HepG2 (cell line): ENCODE results near the gene DOK1. TPM values are rescaled to one million over a fixed set of nuclear protein-coding genes. Genes with fewer than 3 reads are reported as not detected.

ENCODE experiments used
- CHCHD3 ChIP-seq: sonication (generic); formaldehyde crosslinking; IDR thresholded peaks from 2 replicates; pipeline ENCODE4 v1.8.0; 2022; ENCODE audit warnings: mild to moderate bottlenecking, missing genetic modification reagents, moderate library complexity
- DR1 ChIP-seq: sonication (generic); formaldehyde crosslinking; IDR thresholded peaks from 2 replicates; pipeline ENCODE4 v1.8.0; 2021; ENCODE audit warnings: mild to moderate bottlenecking, missing genetic modification reagents, inconsistent platforms
- GTF2F1 ChIP-seq: fragments of 150-350 bp; IDR thresholded peaks from 2 replicates; pipeline ENCODE4 v1.6.1; 2014; ENCODE audit warnings: low read length
- ISX ChIP-seq: sonication (generic); formaldehyde crosslinking; conservative IDR thresholded peaks from 2 replicates; pipeline ENCODE4 v1.5.0; 2020; ENCODE audit warnings: missing genetic modification reagents
- JUN ChIP-seq: sonication (generic); formaldehyde crosslinking; IDR thresholded peaks from 2 replicates; pipeline ENCODE4 v1.4.0; 2020; ENCODE audit warnings: mild to moderate bottlenecking, missing genetic modification reagents
- MAFF ChIP-seq: IDR thresholded peaks from 2 replicates; pipeline ENCODE4 v1.6.1; 2011; ENCODE audit warnings: low read depth, low read length, improper control_type of control experiment
- NRL ChIP-seq: sonication (generic); formaldehyde crosslinking; IDR thresholded peaks from 2 replicates; pipeline ENCODE4 v1.5.0; 2020; ENCODE audit warnings: missing genetic modification reagents, mild to moderate bottlenecking, moderate library complexity, borderline replicate concordance
- PHF8 ChIP-seq: sonication (generic); formaldehyde crosslinking; IDR thresholded peaks from 2 replicates; pipeline ENCODE4 v1.5.0; 2020; ENCODE audit warnings: missing genetic modification reagents
- POLR2AphosphoS2 ChIP-seq: IDR thresholded peaks from 2 replicates; pipeline ENCODE4 v1.6.1; 2011; ENCODE audit warnings: low read depth, low read length, improper control_type of control experiment
- RFX5 ChIP-seq: IDR thresholded peaks from 2 replicates; pipeline ENCODE4 v1.6.1; 2011; ENCODE audit warnings: low read depth, low read length, improper control_type of control experiment
- RFXAP ChIP-seq: sonication (generic); formaldehyde crosslinking; IDR thresholded peaks from 2 replicates; pipeline ENCODE4 v1.4.0; 2020; ENCODE audit warnings: missing genetic modification reagents, borderline replicate concordance
- RNF2 ChIP-seq: fragments of 450-650 bp; conservative IDR thresholded peaks from 2 replicates; pipeline ENCODE4 v1.6.1; 2016; ENCODE audit warnings: low read depth
- SIN3A ChIP-seq: IDR thresholded peaks from 2 replicates; pipeline ENCODE4 v1.6.1; 2011; ENCODE audit warnings: low read depth, mild to moderate bottlenecking, control low read depth, low read length, borderline replicate concordance
- SMARCC2 ChIP-seq: fragments of 450-650 bp; IDR thresholded peaks from 2 replicates; pipeline ENCODE4 v1.6.1; 2017; ENCODE audit warnings: antibody characterized with exemption, mild to moderate bottlenecking
- TBP ChIP-seq: sonication (generic); formaldehyde crosslinking; IDR thresholded peaks from 2 replicates; pipeline ENCODE4 v1.5.0; 2020; ENCODE audit warnings: missing genetic modification reagents
- TOE1 ChIP-seq: sonication (generic); formaldehyde crosslinking; IDR thresholded peaks from 2 replicates; pipeline ENCODE4 v1.4.0; 2020; ENCODE audit warnings: mild to moderate bottlenecking, missing genetic modification reagents
- TOPORS ChIP-seq: sonication (generic); formaldehyde crosslinking; IDR thresholded peaks from 2 replicates; pipeline ENCODE4 v1.8.0; 2023; ENCODE audit warnings: mild to moderate bottlenecking, missing genetic modification reagents
- TRIM24 ChIP-seq: sonication (generic); formaldehyde crosslinking; IDR thresholded peaks from 2 replicates; pipeline ENCODE4 v1.8.0; 2022; ENCODE audit warnings: mild to moderate bottlenecking, missing genetic modification reagents
- WIZ ChIP-seq: sonication (generic); formaldehyde crosslinking; IDR thresholded peaks from 2 replicates; pipeline ENCODE4 v1.5.1; 2020; ENCODE audit warnings: mild to moderate bottlenecking, missing genetic modification reagents
- ZBTB1 ChIP-seq: sonication (generic); formaldehyde crosslinking; IDR thresholded peaks from 2 replicates; pipeline ENCODE4 v1.4.0; 2020; ENCODE audit warnings: missing genetic modification reagents, borderline replicate concordance
- ZFP62 ChIP-seq: sonication (generic); formaldehyde crosslinking; IDR thresholded peaks from 2 replicates; pipeline ENCODE4 v1.4.0; 2020; ENCODE audit warnings: missing genetic modification reagents
- ZFP90 ChIP-seq: sonication (generic); formaldehyde crosslinking; IDR thresholded peaks from 2 replicates; pipeline ENCODE4 v1.8.0; 2022; ENCODE audit warnings: missing genetic modification reagents, mild to moderate bottlenecking, inconsistent platforms, borderline replicate concordance
- ZFY ChIP-seq: sonication (generic); formaldehyde crosslinking; IDR thresholded peaks from 2 replicates; pipeline ENCODE4 v1.4.0; 2020; ENCODE audit warnings: missing genetic modification reagents
- ZNF333 ChIP-seq: sonication (generic); formaldehyde crosslinking; IDR thresholded peaks from 2 replicates; pipeline ENCODE4 v1.4.0; 2020; ENCODE audit warnings: mild to moderate bottlenecking, missing genetic modification reagents, borderline replicate concordance
- ZNF44 ChIP-seq: sonication (generic); formaldehyde crosslinking; IDR thresholded peaks from 2 replicates; pipeline ENCODE4 v1.5.1; 2020; ENCODE audit warnings: mild to moderate bottlenecking, missing genetic modification reagents
- polyA plus RNA-seq, 8 experiments: library from polyadenylated mRNA; depleted of rRNA in 3 of 8; stranded (reverse) in 7 of 8; unstranded in 1 of 8; fragments of >200 nt; fragmentation: Illumina TruSeq in 4 of 8; extraction: Trizol in 4 of 8; gene quantifications; 2 replicates each; pipeline versions ENCODE4 v1.2.1 to v1.2.3, GENCODE V29; 2011 to 2016; ENCODE audit warnings: low read depth in 4 of 8, missing spikeins in 1 of 8, mixed read lengths in 1 of 8; ENCODE audit not compliant: insufficient read depth in 1 of 8
- total RNA-seq, 5 experiments: library from RNA; depleted of rRNA; stranded (reverse); fragments of >200 nt; fragmentation: Illumina TruSeq; extraction: Trizol; gene quantifications; 2 replicates each; pipeline ENCODE4 v1.2.3, GENCODE V29; 2016; ENCODE audit warnings: low read depth in 1 of 5
- TF ChIP-seq, protein P1 (sequence below): IDR thresholded peaks from 2 replicates; pipeline ENCODE4 v1.6.1; 2016
- TF ChIP-seq, protein P2 (sequence below): sonication (generic); formaldehyde crosslinking; IDR thresholded peaks from 2 replicates; pipeline ENCODE4 v1.8.1; 2023; ENCODE audit warnings: missing genetic modification reagents, inconsistent platforms, borderline replicate concordance
- TF ChIP-seq, protein P3 (sequence below): sonication (generic); formaldehyde crosslinking; IDR thresholded peaks from 2 replicates; pipeline ENCODE4 v1.5.1; 2020; ENCODE audit warnings: mild to moderate bottlenecking, moderate library complexity, missing genetic modification reagents

DOK1 gene
- total and polyA plus RNA-seq, 2 of the 13 experiments (the other 11 are each of a cell fraction or from before 2014, with no cell fraction given): 0.53 to 0.74 TPM

DNA sequence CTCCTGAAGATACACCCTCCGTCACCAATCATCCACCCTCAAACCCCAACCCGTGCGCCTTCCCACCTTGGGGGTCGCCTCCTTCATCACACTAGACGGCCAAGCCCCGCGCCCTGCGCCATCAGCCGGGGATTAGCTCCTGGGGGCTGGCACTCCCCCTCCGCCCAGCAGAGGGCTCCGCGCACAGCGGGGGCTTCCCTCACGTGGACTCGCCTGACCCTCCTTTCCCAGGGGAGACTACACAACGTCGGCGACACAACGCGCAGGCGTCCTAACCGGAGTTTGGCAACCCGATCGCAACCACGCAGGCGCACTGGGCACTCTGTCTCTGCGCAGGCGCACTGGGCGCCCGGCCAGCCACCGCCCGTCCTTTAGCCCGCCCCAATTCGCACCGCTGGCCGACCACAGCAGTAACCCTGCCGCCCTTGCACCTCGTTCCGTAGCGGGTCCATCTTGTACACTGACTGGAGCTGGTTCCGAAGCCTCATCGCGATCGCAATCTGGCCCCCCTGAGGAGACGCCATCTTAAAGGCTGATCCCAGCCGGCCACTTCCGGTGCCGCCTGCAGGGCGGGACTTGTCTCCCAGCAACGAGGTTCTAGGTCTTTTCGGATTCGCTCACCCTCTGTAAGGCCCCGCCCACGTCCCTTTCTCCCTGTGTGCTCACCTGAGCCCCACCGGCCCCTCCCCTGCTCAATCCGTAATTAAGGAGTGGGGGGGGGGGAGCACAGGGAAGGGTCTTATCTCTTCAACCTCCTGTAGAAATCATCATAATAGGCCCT, 47.2 kb upstream of the DOK1 start, which contains the start of gene PCGF1 (continued):
- TF ChIP-seq GTF2F1 (no peak), TRIM24 (CRISPR knock-in tag) (no peak), RFXAP (peak; percentile 95), ZNF333 (CRISPR knock-in tag) (peak; percentile 28; the same call in 1 of the 2 replicates), PHF8 (CRISPR knock-in tag) (peak; percentile 90), RNF2 (peak; percentile 59; the same call in 1 of the 2 replicates), ZBTB1 (CRISPR knock-in tag) (0 out of 2 replicates have a peak, but pooled peaks have one; percentile 17), ZFY (CRISPR knock-in tag) (peak; percentile 30; the same call in 1 of the 2 replicates), MAFF (no peak), ZFP62 (CRISPR knock-in tag) (no peak), CHCHD3 (CRISPR knock-in tag) (peak; percentile 61), RFX5 (0 out of 2 replicates have a peak, but pooled peaks have one; percentile 13), TBP (CRISPR knock-in tag) (no peak), JUN (CRISPR knock-in tag) (peak; percentile 61; the same call in 1 of the 2 replicates), DR1 (peak; percentile 64), ISX (CRISPR knock-in tag) (no peak), NRL (CRISPR knock-in tag) (peak; percentile 74; the same call in 1 of the 2 replicates), ZFP90 (peak; percentile 97), SIN3A (0 out of 2 replicates have a peak, but pooled peaks have one; percentile 15), SMARCC2 (no peak), POLR2AphosphoS2 (peak; percentile 83), TOE1 (CRISPR knock-in tag) (peak; percentile 78; the same call in 1 of the 2 replicates), ZNF44 (CRISPR knock-in tag) (peak; percentile 22; the same call in 1 of the 2 replicates), WIZ (CRISPR knock-in tag) (no peak; the same call in 1 of the 2 replicates), TOPORS (no peak)
- TF ChIP-seq, protein P1, sequence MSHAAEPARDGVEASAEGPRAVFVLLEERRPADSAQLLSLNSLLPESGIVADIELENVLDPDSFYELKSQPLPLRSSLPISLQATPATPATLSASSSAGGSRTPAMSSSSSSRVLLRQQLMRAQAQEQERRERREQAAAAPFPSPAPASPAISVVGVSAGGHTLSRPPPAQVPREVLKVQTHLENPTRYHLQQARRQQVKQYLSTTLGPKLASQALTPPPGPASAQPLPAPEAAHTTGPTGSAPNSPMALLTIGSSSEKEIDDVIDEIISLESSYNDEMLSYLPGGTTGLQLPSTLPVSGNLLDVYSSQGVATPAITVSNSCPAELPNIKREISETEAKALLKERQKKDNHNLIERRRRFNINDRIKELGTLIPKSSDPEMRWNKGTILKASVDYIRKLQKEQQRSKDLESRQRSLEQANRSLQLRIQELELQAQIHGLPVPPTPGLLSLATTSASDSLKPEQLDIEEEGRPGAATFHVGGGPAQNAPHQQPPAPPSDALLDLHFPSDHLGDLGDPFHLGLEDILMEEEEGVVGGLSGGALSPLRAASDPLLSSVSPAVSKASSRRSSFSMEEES (CRISPR knock-in tag): peak; percentile 71; the same call in 1 of the 2 replicates
- TF ChIP-seq, protein P2, sequence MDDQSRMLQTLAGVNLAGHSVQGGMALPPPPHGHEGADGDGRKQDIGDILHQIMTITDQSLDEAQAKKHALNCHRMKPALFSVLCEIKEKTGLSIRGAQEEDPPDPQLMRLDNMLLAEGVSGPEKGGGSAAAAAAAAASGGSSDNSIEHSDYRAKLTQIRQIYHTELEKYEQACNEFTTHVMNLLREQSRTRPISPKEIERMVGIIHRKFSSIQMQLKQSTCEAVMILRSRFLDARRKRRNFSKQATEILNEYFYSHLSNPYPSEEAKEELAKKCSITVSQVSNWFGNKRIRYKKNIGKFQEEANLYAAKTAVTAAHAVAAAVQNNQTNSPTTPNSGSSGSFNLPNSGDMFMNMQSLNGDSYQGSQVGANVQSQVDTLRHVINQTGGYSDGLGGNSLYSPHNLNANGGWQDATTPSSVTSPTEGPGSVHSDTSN: no peak
- TF ChIP-seq, protein P3, sequence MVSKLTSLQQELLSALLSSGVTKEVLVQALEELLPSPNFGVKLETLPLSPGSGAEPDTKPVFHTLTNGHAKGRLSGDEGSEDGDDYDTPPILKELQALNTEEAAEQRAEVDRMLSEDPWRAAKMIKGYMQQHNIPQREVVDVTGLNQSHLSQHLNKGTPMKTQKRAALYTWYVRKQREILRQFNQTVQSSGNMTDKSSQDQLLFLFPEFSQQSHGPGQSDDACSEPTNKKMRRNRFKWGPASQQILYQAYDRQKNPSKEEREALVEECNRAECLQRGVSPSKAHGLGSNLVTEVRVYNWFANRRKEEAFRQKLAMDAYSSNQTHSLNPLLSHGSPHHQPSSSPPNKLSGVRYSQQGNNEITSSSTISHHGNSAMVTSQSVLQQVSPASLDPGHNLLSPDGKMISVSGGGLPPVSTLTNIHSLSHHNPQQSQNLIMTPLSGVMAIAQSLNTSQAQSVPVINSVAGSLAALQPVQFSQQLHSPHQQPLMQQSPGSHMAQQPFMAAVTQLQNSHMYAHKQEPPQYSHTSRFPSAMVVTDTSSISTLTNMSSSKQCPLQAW: peak; percentile 86
